HG02840 (cell line): Measurements from ENCODE around the gene RPP14.

Experiments
- ATAC-seq: cut with Tn5 transposase; IDR thresholded peaks from one replicate; pipeline ENCODE4 v1.9.1; 2021; ENCODE audit warnings: mild to moderate bottlenecking, moderate library complexity, moderate number of reproducible peaks; ENCODE audit not compliant: unreplicated experiment, low FRiP score

The RPP14 gene

DNA sequence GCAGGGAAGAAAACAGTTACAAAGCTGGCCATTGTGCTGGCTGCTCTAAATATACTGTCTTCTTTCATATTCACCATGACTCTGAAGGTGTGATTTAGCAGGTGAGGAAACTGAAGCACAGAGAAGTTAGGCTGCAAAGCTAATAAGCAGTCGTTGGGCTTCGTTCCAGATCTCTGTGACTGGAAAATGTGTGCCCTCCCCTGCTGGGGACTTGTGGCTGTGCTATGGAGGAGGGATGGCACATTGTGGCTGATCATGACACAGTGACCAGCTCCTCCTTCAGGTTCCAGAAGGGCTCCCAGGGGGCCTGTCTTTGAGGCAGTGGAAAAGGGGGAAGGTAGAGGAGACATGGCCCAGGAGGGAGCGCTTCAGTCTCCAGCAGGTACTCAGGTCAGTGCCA lies 45.9 kb downstream of the RPP14 start:
- no peak for ATAC-seq

DNA sequence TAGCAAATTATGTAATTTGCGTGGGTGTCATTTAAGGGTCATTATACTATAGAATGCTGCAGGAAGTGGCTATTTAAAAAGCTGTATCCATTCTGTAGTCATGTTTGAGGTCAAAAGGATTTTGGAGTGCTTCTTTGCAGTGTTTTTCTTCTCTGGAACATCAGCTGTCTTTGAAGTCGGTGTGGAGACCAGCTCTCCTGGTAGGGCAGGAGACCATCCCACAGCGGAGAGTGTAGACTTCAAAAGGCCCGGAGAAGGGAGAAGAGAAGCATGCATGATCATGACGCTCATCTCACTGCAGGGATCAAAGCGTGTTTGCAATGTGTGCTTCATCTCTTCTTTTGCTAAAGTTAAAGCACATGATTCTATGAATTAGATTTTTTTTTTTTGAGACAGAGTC lies 46.6 kb downstream of the RPP14 start:
- ATAC-seq, result no peak

DNA sequence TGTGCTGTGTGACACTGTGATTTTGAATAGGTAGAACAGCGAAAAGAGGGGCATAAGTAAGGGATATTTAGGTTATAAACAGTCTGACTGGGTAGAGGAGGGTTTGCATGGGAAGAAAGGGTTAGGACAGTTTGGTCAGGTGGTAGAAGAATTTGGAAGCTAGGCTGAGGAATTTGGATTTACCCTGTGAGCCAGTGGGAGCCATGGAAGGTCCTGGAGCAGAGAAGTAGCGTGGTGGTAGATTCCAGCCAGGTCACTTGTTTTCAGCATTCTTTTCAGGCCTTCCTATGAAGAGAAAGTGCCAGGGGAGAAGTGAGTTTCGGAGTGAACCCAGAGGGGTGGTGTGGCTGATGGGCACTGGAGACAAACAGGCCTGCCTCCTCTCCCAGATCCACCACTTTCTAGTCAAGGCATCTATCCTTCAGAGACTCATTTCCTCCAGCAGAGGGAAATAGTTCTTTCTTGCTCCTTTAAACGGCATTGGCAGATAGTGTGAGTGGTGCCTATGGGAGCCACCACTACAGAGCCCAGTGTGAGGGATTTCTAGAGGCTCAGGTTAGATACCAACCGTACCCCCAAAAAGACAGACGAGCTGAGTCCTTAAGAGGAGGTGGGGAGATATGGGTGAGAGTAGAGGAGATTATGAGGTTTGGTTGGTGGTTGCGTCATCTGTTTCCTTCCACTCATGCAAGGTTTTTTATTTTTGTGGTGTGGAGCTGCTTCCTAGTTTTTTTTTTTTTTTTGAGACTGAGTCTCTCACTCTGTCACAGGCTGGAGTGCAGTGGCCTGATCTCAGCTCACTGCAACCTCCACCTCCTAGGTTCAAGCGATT lies 47.9 kb downstream of the RPP14 start:
- ATAC-seq, result no peak

DNA sequence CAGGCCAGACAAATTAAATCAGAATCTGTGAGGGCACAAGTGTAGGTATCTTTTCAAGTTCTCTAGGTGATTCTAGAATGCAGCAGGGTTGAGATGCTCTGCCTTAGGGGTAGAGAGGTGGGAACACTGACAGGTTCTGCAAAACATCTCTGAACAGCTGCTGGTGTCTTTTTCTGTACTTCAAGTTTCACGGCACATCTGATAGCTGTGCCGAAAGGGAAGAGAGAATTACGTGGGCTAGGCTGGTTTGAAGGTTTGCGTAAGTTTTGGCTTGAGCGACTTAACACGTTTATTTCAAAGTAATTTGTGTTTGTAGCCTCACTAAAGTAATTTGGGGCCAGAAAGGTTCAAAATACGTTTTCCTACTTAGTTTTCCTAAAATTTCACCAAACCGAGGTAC lies 49.1 kb downstream of the RPP14 start:
- ATAC-seq, result peak; percentile 49

DNA sequence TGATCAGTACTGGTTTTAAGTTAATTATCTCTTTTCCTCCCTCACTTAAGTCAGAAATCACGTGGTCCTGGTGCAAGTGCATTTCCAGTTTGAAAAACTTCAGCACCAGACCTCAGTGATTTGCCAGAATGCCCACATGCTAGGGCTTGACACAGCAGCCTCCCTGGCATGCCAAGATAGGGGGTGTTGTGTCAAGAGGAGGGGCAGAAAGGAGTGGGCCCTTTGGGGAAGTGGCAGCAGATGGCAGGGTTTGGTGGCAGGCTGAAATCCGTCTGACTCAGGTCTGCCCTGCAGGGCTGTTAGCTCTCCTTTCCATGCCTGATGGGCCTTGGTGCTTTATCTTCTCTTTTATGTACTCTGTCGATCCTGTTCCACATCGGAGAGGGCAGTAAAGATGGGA lies 50.0 kb downstream of the RPP14 start:
- no peak for ATAC-seq

DNA sequence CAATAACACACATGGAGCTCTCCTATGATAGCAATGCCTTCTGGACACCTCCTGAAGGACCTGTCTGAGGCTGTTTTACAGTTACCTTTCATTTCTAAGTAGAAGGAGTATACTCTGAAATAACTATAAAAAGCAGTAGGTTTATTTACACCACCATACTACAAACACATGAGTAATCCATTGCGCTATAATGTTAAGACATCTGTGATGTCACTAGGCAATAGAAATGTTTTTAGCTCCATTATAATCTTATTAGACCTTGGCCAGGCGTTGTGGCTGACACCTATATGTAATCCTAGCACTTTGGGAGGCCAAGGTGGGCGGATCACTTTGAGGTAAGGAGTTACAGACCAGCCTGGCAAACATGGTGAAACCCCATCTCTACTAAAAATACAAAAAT lies 51.4 kb downstream of the RPP14 start:
- ATAC-seq, result no peak

DNA sequence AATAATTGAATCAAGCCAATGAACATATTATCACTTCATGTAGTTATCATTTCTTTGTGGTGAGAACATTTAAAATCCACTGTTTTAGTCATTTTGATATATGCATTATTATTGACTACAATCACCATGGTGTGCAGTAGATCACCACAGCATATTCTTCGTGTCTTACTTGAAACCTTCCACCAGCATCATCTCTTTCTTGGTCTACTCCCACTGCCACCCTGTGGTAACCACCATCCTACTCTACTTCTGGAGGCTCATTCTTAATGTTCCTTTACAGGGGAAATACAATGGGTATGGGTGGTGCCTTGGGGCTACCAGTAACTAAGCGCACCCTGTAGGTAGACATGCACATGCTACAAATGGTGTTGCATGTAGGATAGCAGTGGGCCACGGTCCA lies 52.0 kb downstream of the RPP14 start:
- no peak for ATAC-seq

DNA sequence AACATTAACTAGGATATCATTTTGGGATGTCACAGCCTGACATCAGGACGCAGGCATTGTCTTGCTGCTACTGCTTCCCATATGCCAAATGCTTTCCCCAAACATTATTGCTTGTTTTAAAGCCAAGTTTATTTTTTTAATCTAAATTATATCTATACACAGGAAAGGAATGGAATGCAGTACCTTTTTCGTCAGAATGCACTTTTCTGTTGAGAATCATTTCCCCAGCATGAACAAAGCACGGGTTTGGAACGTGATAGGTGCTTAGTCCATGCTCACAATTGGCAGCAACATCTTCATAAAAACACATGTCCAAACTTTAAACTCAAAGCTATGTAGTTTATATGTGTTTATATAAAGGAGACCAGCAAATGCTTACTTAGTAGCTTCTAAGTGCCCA lies 52.8 kb downstream of the RPP14 start:
- ATAC-seq, result no peak

DNA sequence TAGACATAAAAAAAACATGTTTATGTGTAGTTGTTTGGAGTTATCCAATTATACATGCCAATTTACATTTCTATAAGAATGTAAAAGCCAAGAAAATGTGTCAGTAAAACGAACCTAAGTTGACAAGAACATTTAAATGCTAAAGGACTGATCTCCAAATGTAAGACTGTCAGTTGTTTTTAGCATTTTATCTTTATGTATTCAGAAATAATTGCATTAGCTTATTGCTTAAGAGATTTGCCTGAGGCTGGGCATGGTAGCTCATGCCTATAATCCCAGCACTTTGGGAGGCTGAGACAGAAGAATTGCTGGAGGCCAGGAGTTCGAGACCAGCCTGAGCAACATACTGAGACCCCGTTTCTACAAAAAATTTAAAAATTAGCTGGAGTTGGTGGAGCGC lies 53.6 kb downstream of the RPP14 start:
- no peak for ATAC-seq

DNA sequence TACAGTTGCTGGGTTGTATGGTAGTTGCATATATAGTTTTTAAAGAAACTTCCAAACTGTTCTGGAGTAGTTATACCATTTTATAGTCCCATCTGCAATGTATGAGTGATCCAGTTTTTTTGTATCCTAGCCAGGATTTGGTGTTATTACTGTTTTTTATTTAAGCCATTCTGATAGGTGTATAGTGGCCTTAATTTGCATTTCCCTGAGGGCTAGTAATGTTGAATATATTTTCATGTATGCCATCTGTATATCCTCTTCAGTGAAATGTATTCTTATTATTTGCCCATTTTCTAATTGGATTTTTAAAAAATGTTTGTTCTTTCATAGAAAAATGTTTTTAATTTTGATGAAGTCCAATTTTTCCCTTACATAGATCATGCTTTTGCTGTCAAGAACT lies 55.8 kb downstream of the RPP14 start:
- no peak for ATAC-seq

DNA sequence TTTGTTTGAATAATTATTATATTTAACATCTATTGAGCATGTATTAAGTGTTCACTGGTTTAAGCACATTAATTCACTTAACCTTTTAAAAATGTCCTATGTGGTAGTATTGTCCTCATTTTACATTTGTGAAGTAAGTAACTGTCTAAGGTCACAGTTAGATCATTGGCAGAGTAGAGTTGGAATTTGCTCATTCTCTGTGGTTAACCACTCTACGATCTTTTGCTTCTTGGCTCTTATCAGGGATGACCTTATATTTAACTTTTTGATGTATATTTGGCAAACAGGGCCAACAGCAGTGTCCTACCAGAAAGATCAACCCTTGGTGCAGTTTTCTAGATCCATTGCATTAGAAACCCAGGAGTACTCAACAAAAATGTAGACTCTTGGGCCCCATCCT lies 60.7 kb downstream of the RPP14 start:
- ATAC-seq, result no peak

DNA sequence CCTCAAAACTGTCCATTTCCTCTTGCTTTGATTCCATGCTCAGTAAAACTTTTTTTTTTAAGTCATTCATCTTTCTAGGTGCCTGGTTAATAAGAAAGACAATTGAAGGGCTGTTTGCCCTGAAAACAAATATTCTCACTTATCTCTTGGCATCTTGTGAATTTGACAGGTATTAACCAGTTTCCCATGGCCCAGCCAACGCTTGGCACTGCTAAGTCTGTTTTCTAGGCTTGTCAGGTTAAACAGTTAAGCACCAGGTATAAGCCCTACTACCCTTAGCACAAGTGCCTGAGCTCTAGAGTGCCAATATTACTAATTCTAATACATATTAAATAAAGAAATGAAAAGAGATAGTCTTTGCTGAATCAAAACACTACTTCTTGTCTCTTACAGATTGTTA lies 63.0 kb downstream of the RPP14 start:
- no peak for ATAC-seq
